Gastroesophageal sphincter (tissue), 3 donors: ENCODE measurements around the gene THSD7A.

Experiments
- EP300 ChIP-seq: sonication (generic); formaldehyde crosslinking; IDR thresholded peaks from one replicate; pipeline ENCODE4 v1.6.1; 2017; ENCODE audit warnings: antibody characterized with exemption, mild to moderate bottlenecking
- POLR2A ChIP-seq, 2 donors: fragments of 450-650 bp; IDR thresholded peaks; one replicate each; pipeline ENCODE4 v1.6.1; 2017; ENCODE audit warnings: antibody characterized with exemption in 2 of 2, mild to moderate bottlenecking in 2 of 2, moderate library complexity in 1 of 2
- TF ChIP-seq, protein P1 (sequence below), 4 experiments: fragments of 200-600 bp in 2 of 4; fragments of 450-650 bp in 2 of 4; sonication (generic) in 1 of 4; IDR thresholded peaks; one replicate each; pipeline ENCODE4 v1.5.1; 2017 to 2019; ENCODE audit warnings: antibody characterized with exemption in 4 of 4, mild to moderate bottlenecking in 2 of 4, moderate library complexity in 2 of 4

DNA sequence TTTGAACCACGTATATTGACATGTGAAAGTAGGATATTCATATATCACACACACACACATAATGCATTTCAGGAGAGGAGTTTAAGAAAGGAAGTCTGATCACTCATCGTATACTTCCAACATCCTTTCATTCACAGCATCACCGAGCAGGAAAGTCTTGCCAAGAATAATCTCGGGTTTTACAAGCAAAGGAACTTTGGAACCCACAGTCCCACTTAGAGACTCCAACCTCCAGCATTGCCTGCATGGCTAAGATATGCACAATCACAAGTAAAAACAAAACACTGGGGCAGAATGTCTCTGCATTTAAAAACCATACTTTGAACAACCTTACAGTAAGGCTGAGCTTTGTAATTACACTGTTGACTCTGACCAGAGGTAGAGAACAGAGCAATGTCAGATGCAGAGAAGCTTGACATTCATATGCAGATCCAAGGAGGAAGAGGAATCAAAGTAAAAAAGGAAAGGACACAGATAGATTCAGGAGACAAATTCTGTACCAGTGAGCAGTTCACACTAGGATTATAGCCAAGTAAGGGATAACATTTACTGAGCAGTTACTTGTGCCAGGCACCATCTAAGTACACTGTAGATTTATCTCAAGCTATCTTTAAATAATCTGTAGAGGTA, 14.8 kb downstream of the THSD7A start:
- TF ChIP-seq, protein P1, sequence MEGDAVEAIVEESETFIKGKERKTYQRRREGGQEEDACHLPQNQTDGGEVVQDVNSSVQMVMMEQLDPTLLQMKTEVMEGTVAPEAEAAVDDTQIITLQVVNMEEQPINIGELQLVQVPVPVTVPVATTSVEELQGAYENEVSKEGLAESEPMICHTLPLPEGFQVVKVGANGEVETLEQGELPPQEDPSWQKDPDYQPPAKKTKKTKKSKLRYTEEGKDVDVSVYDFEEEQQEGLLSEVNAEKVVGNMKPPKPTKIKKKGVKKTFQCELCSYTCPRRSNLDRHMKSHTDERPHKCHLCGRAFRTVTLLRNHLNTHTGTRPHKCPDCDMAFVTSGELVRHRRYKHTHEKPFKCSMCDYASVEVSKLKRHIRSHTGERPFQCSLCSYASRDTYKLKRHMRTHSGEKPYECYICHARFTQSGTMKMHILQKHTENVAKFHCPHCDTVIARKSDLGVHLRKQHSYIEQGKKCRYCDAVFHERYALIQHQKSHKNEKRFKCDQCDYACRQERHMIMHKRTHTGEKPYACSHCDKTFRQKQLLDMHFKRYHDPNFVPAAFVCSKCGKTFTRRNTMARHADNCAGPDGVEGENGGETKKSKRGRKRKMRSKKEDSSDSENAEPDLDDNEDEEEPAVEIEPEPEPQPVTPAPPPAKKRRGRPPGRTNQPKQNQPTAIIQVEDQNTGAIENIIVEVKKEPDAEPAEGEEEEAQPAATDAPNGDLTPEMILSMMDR (IDR thresholded peaks at IDR 0.05), result no peak
- TF ChIP-seq POLR2A (IDR thresholded peaks at IDR 0.05), result no peak
- no peak for TF ChIP-seq EP300
